Tibial artery (tissue), 4 donors: Measurements from ENCODE around the gene GGA1.

Experiments used
- DNase-seq, 2 donors: peaks; one replicate each; pipeline ENCODE4 v3.0.0-alpha.2; 2019
- H3K27ac ChIP-seq, 2 donors: fragments of 200-600 bp; sonication (generic) in 1 of 2; 1 replicate in 1 of 2; 2 replicates in 1 of 2; pipeline ENCODE4 v1.5.1; 2018 to 2019; ENCODE audit warnings: mild to moderate bottlenecking in 1 of 2
- H3K27me3 ChIP-seq, 2 donors: fragments of 200-600 bp; sonication (generic) in 1 of 2; one replicate each; pipeline versions ENCODE4 v1.5.1 to v1.6.0; 2016 to 2019
- H3K36me3 ChIP-seq, 3 donors: fragments of 200-600 bp; sonication (generic) in 2 of 3; one replicate each; pipeline ENCODE4 v1.5.1; 2016 to 2019; ENCODE audit warnings: mild to moderate bottlenecking in 2 of 3
- H3K4me1 ChIP-seq, 4 donors: fragments of 200-600 bp; sonication (generic) in 2 of 4; 1 replicate in 3 of 4; 2 replicates in 1 of 4; pipeline ENCODE4 v1.5.1; 2016 to 2019
- H3K4me3 ChIP-seq, 2 donors: fragments of 200-600 bp; sonication (generic) in 1 of 2; 1 replicate in 1 of 2; 2 replicates in 1 of 2; pipeline ENCODE4 v1.5.1; 2018 to 2019; ENCODE audit warnings: mild to moderate bottlenecking in 2 of 2
- H3K9me3 ChIP-seq, 3 donors: fragments of 200-600 bp; sonication (generic) in 1 of 3; one replicate each; pipeline ENCODE4 v1.5.1; 2016 to 2019
- CTCF ChIP-seq, 2 experiments: fragments of 200-600 bp in 1 of 2; fragments of 450-650 bp in 1 of 2; IDR thresholded peaks; one replicate each; pipeline ENCODE4 v1.5.1; 2017 to 2019; ENCODE audit warnings: antibody characterized with exemption in 2 of 2, mild to moderate bottlenecking in 1 of 2, moderate library complexity in 1 of 2
- intact Hi-C: fragments of 100-400 bp; cut with DNase I; formaldehyde crosslinking; loops from one replicate; pipeline ENCODE4 v1.15.0; 2023; ENCODE audit warnings: low total_unique reads

Gene GGA1

DNA sequence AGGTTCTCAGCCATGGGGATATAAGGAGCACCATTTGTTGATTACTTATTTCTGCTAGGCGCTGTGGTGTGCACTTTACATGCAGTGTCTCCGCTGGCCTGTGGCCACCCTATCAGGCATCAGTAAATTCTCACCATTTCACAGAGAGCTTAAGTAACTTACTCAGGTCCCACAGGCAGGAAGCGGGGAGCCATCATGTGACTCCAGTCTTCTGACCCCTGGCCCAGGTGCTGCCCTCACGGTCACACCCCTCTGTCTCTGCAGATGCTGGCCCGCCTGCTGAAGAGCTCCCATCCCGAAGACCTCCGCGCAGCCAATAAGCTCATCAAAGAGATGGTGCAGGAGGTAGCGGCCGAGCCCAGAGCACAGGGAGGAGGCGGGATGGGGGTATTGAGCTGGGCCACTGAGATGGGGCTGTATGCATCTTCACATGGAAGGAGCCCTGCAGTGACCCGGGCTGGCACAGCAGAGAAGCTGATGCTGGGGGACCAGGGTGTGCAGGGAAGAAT is 12.8 kb downstream of the GGA1 start:
- no peak for DNase-seq
- TF ChIP-seq CTCF (IDR thresholded peaks at IDR 0.05) = no peak
- Histone ChIP-seq H3K27me3 (no peaks in the 10 kb centered on the region), H3K9me3 (no peaks in the 10 kb centered on the region), H3K4me1 (peaks cover 0 to 16% (median 6%) of the 10 kb centered on the region in 4 donors), H3K36me3 (peaks cover 21 to 92% (median 48%) of the 10 kb centered on the region in 3 donors), H3K27ac (no peak overlapping the region), H3K4me3 (no peak overlapping the region)
- intact Hi-C loops = no loop called here

- Histone ChIP-seq H3K9me3 (no peaks in the 10 kb centered on the region), H3K27ac (peak overlapping the region in 1 of 2 donors; percentile 11), H3K4me1 (peaks cover 0 to 26% (median 14%) of the 10 kb centered on the region in 4 donors), H3K36me3 (peaks cover 11 to 77% (median 29%) of the 10 kb centered on the region in 3 donors), H3K27me3 (no peaks in the 10 kb centered on the region), H3K4me3 (no peak overlapping the region)
- peak in 1 of 2 donors; percentile 76 for DNase-seq
- intact Hi-C loops = no loop called here
- TF ChIP-seq CTCF (IDR thresholded peaks at IDR 0.05) = peak; percentile 50 to 90
Observed at GRCh38 chr22:37623075-37624016, 14.7 kb downstream of the GGA1 start.

GRCh38 chr22:37624017-37624365 is 15.4 kb downstream of the GGA1 start:
- Histone ChIP-seq H3K4me3 (no peak overlapping the region), H3K27ac (peak overlapping the region in 1 of 2 donors; percentile 11), H3K4me1 (peaks cover 0 to 26% (median 14%) of the 10 kb centered on the region in 4 donors), H3K36me3 (peaks cover 10 to 77% (median 30%) of the 10 kb centered on the region in 3 donors), H3K9me3 (no peaks in the 10 kb centered on the region), H3K27me3 (no peaks in the 10 kb centered on the region)
- no peak for TF ChIP-seq CTCF (IDR thresholded peaks at IDR 0.05)
- intact Hi-C loops = no loop called here
- DNase-seq = no peak

- TF ChIP-seq CTCF (IDR thresholded peaks at IDR 0.05) = no peak
- Histone ChIP-seq H3K4me3 (no peak overlapping the region), H3K4me1 (peaks cover 0 to 26% (median 14%) of the 10 kb centered on the region in 4 donors), H3K27ac (peak overlapping the region in 1 of 2 donors; percentile 49), H3K27me3 (no peaks in the 10 kb centered on the region), H3K9me3 (no peaks in the 10 kb centered on the region), H3K36me3 (peaks cover 5 to 77% (median 36%) of the 10 kb centered on the region in 3 donors)
- no peak for DNase-seq
- intact Hi-C loops = no loop called here
Observed at GRCh38 chr22:37624876-37625275, 16.2 kb downstream of the GGA1 start.

- peaks cover 5 to 77% (median 38%) of the 10 kb centered on the region in 3 donors for H3K36me3 ChIP-seq
- peak in 1 of 2 donors; percentile 65 for DNase-seq
- peaks cover 0 to 26% (median 14%) of the 10 kb centered on the region in 4 donors for H3K4me1 ChIP-seq
- intact Hi-C loops = no loop called here
- H3K4me3 ChIP-seq = no peak overlapping the region
- peak overlapping the region; percentile 49 to 75 for H3K27ac ChIP-seq
- no peaks in the 10 kb centered on the region for H3K9me3 ChIP-seq
- H3K27me3 ChIP-seq = no peaks in the 10 kb centered on the region
- TF ChIP-seq CTCF (IDR thresholded peaks at IDR 0.05) = no peak
Observed at GRCh38 chr22:37625737-37626136, 17.1 kb downstream of the GGA1 start.
